CD4-positive, alpha-beta memory T cell (primary cell): ENCODE measurements around the gene MRTO4. TPM values are rescaled to one million over a fixed set of nuclear protein-coding genes. Genes with fewer than 3 reads are reported as not detected.
"Not testable (repeated sequence)": the region's sequence is repeated elsewhere in the genome, so short reads cannot be mapped to it uniquely, and the experiment has no call there.

Source experiments
- CTCF ChIA-PET: fragments of 350-600 bp; sonication (Branson Sonifier 250); formaldehyde crosslinking; loops from one replicate; lab custom pipeline; 2021; ENCODE audit warnings: inconsistent platforms; ENCODE audit not compliant: partially characterized antibody; lab: Charles Lee
- POLR2A ChIA-PET: fragments of 350-600 bp; sonication (Branson Sonifier 250); formaldehyde crosslinking; loops from one replicate; lab custom pipeline; 2021; ENCODE audit not compliant: partially characterized antibody; lab: Charles Lee
- DNase-seq, 5 donors: peaks; one replicate each; pipeline versions ENCODE4 v3.0.0 to v3.0.0-alpha.2; 2020 to 2022; ENCODE audit warnings: mixed read lengths in 1 of 5
- H3K27ac ChIP-seq: one replicate; pipeline ENCODE4 v1.7.0; 2013; ENCODE audit warnings: low read depth, low read length
- H3K27me3 ChIP-seq: 2 replicates; pipeline ENCODE4 v1.7.0; 2013; ENCODE audit warnings: mild to moderate bottlenecking, low read length, moderate library complexity; ENCODE audit not compliant: insufficient read depth
- H3K36me3 ChIP-seq: 2 replicates; pipeline ENCODE4 v1.7.0; 2013; ENCODE audit warnings: mild to moderate bottlenecking, low read length, moderate library complexity; ENCODE audit not compliant: insufficient read depth
- H3K4me1 ChIP-seq: 2 replicates; pipeline ENCODE4 v1.7.0; 2013; ENCODE audit warnings: mild to moderate bottlenecking, low read length, moderate library complexity; ENCODE audit not compliant: insufficient read depth
- H3K4me3 ChIP-seq, 2 donors: one replicate each; pipeline ENCODE4 v1.7.0; 2013; ENCODE audit warnings: low read length in 2 of 2, mild to moderate bottlenecking in 1 of 2
- H3K9me3 ChIP-seq, 2 donors: one replicate each; pipeline ENCODE4 v1.7.0; 2013; ENCODE audit warnings: low read length in 2 of 2, control low read depth in 1 of 2; ENCODE audit not compliant: control insufficient read depth in 1 of 2
- H3K27ac Mint-ChIP-seq, 7 donors: one replicate each; pipeline ENCODE4 v1.8.0; 2020 to 2021; ENCODE audit warnings: mixed read lengths in 7 of 7, mild to moderate bottlenecking in 6 of 7, inconsistent platforms in 3 of 7, moderate library complexity in 3 of 7
- H3K27me3 Mint-ChIP-seq, 2 donors: one replicate each; pipeline ENCODE4 v1.8.0; 2020 to 2021; ENCODE audit warnings: mixed read lengths in 2 of 2
- H3K36me3 Mint-ChIP-seq, 2 donors: one replicate each; pipeline ENCODE4 v1.8.0; 2020 to 2021; ENCODE audit warnings: mixed read lengths in 2 of 2, inconsistent platforms in 1 of 2, mild to moderate bottlenecking in 1 of 2
- H3K4me1 Mint-ChIP-seq, 4 donors: one replicate each; pipeline ENCODE4 v1.8.0; 2020 to 2021; ENCODE audit warnings: mixed read lengths in 4 of 4, mild to moderate bottlenecking in 1 of 4
- H3K4me3 Mint-ChIP-seq, 8 donors: one replicate each; pipeline ENCODE4 v1.8.0; 2020 to 2021; ENCODE audit warnings: mixed read lengths in 8 of 8, mild to moderate bottlenecking in 7 of 8, moderate library complexity in 6 of 8, inconsistent platforms in 3 of 8
- H3K9me3 Mint-ChIP-seq, 8 donors: one replicate each; pipeline ENCODE4 v1.8.0; 2020 to 2021; ENCODE audit warnings: mixed read lengths in 8 of 8, mild to moderate bottlenecking in 5 of 8, inconsistent platforms in 3 of 8, moderate library complexity in 1 of 8
- intact Hi-C: fragments of 100-400 bp; cut with micrococcal nuclease; formaldehyde crosslinking; loops from one replicate; pipeline ENCODE4 v1.15.1; 2023
- polyA plus RNA-seq, 2 donors: library from polyadenylated mRNA; unstranded; fragments of 300-500 nt; fragmentation: Illumina TruSeq; gene quantifications; one replicate each; pipeline ENCODE4 v1.2.3, GENCODE V29; 2021
- total RNA-seq, 2 experiments: library from RNA; stranded (reverse); gene quantifications; one replicate each; pipeline ENCODE4 v1.2.3, GENCODE V29; 2021

Gene MRTO4
- total and polyA plus RNA-seq, 4 experiments from 2014 or later = 14.1 to 23.7 (median 17.8) TPM

DNA sequence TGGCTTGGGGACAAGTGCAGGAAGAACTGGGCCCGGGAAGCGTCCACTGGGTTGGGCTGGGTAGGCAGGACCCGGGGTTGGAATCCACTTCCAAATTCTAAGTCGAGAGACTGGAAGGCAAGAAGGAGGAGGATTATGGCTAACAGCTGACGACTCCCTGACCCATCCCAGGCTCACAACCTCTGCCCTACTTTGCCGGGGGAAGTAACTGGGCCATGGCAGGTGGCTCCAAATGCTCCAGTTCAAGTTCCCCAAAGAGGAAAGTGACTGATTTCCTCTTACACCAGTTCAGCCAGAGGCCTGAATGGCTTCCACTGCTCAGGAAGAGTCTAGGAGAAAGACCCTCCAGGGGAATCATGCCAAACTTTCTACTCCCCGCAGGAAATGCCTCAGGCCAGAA lies 11.7 kb upstream of the MRTO4 start:
- no peaks in the 10 kb centered on the region for H3K27me3 ChIP-seq
- no peaks in the 10 kb centered on the region for H3K4me1 ChIP-seq
- POLR2A ChIA-PET = interaction anchor here (2.3 kb wide), 1 partner anchor 12 kb away, joined by 11 read pairs; the partner anchor contains the start of genes EMC1 and MRTO4
- intact Hi-C loops = loop anchor here (10.0 kb wide), 1 partner anchor 355 kb away; a partner anchor contains a TSS
- Mint-ChIP-seq H3K4me3 (no peak overlapping the region), H3K27ac (peak overlapping the region in 1 of 7 donors; percentile 23), H3K9me3 (peaks cover 0 to 2% (median 0%) of the 10 kb centered on the region in 8 donors), H3K4me1 (peaks cover 0 to 2% (median under 1%) of the 10 kb centered on the region in 4 donors), H3K27me3 (no peaks in the 10 kb centered on the region), H3K36me3 (peaks cover 56 to 81% of the 10 kb centered on the region in 2 donors)
- H3K36me3 ChIP-seq = peaks cover 81% of the 10 kb centered on the region
- CTCF ChIA-PET = interaction anchor here (0.9 to 3.5 kb wide), 4 partner anchors 9 to 60 kb away, joined by 3 to 21 read pairs (median 4); no protein-coding TSS in a partner anchor
- no peak overlapping the region for H3K27ac ChIP-seq
- DNase-seq = no peak
- no peaks in the 10 kb centered on the region for H3K9me3 ChIP-seq
- no peak overlapping the region for H3K4me3 ChIP-seq

DNA sequence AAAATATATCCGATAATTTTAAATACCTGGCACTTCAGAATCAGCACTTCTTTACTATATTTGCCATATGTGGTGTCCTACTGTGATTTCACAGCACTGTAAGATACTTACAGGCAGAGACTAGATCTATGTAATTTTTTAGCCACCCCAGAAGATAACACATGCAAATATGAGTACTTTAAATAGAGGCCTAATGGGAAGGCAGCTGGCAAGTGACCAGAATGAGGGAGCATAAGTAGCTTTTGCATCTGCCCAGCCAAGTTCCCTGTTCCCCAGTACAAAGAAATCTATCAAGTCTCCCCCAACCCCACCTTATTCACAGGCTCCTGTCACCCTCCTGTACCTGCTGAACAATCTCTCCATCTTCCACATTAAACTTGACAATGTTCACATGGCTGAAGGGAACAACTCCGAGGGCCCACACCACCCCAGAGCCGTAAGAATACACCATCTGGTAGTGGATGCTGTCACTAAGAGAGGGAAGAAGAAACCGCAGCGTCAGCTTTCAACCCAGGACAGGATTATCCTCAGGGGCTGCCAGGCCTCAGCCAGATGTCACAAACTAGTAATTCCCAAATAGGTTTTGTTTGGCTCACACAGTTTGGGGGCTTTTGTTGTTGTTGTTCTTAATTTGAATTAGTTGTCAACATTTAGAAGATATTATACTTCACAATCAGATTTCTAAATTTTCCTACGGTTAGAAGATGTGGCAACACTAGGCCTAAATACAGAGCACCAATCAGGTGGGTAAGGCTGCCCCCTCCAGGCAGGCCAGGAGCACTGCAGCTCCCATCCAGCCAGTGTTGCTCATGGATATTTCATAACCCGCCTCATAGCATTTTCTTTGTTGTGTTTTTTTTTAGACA lies 10.7 kb upstream of the MRTO4 start:
- Histone ChIP-seq H3K27ac (no peak overlapping the region), H3K4me3 (no peak overlapping the region), H3K4me1 (no peaks in the 10 kb centered on the region), H3K27me3 (no peaks in the 10 kb centered on the region), H3K9me3 (no peaks in the 10 kb centered on the region), H3K36me3 (peaks cover 80% of the 10 kb centered on the region)
- Mint-ChIP-seq H3K27me3 (no peaks in the 10 kb centered on the region), H3K4me3 (no peak overlapping the region), H3K36me3 (peaks cover 57 to 80% of the 10 kb centered on the region in 2 donors), H3K4me1 (peaks cover 0 to 2% (median under 1%) of the 10 kb centered on the region in 4 donors), H3K27ac (peak overlapping the region in 6 of 7 donors; percentile 36 to 91 (median 67)), H3K9me3 (peaks cover 0 to 2% (median 0%) of the 10 kb centered on the region in 8 donors)
- ChIA-PET POLR2A (interaction anchor here (0.6 to 2.3 kb wide), 5 partner anchors 11 to 245 kb away, joined by 3 to 11 read pairs (median 3); partner anchors contain the start of genes EMC1 and MRTO4), CTCF (interaction anchor here (0.7 to 3.5 kb wide), 12 partner anchors 8 to 357 kb away, joined by 3 to 21 read pairs (median 4); no protein-coding TSS in a partner anchor)
- DNase-seq = peak; percentile 62 to 67 (median 65)
- intact Hi-C loops = loop anchor here (1.0 to 10.0 kb wide), 2 partner anchors 62 to 354 kb away; a partner anchor contains a TSS

DNA sequence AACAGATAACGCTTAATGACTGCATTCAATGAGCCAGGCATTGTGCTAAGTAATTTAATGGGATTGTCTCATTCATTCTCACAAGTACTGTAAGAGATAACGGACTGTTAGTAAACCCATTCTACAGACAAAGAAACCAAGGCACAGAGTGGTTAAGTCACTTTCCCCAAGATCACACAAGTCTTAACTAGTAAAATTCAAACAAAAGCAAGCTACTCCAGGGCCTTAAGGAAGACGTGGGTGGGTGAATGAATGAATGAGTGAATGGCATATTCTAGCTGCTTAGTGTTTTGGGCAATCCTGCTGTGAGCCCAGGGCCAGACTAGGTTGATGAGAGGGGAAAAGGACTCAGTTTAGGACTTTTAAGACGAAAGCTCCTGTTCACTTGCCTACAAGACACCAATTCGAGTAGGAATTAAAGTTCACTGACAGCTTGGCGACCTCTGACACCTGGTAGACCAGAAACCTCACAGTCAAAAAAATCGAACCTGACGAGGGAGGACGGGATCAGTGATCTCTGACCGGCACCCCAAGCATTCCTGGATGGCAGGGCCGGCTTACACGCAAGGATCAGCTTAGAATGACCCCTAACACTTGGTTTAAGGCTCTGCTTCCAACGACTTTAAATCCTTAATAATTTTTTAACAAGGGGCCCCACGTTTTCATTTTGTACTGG lies 838 bp upstream of the MRTO4 start:
- no peak for DNase-seq
- H3K36me3 ChIP-seq = peaks cover 5% of the 10 kb centered on the region
- H3K27me3 ChIP-seq = no peaks in the 10 kb centered on the region
- H3K9me3 ChIP-seq = no peaks in the 10 kb centered on the region
- H3K4me3 ChIP-seq = peak overlapping the region; percentile 87 to 96
- Mint-ChIP-seq H3K27ac (peak overlapping the region; percentile 92 to 96 (median 95)), H3K9me3 (no peaks in the 10 kb centered on the region), H3K27me3 (no peaks in the 10 kb centered on the region), H3K36me3 (peaks cover 0 to 17% of the 10 kb centered on the region in 2 donors), H3K4me3 (peak overlapping the region; percentile 90 to 97 (median 94)), H3K4me1 (peaks cover 15 to 42% (median 24%) of the 10 kb centered on the region in 4 donors)
- peak overlapping the region; percentile 89 for H3K27ac ChIP-seq
- H3K4me1 ChIP-seq = peaks cover 42% of the 10 kb centered on the region
- intact Hi-C loops = loop anchor here (1.0 to 5.0 kb wide), 3 partner anchors 40 to 237 kb away; partner anchors contain the start of genes AKR7A2, CAPZB, SLC66A1 and UBR4
- ChIA-PET CTCF (interaction anchor here (0.8 to 1.6 kb wide), 3 partner anchors 332 to 412 kb away, joined by 3 to 4 read pairs (median 4); no protein-coding TSS in a partner anchor), POLR2A (interaction anchor here (0.6 to 2.3 kb wide), 13 partner anchors 10 to 410 kb away, joined by 3 to 15 read pairs (median 5); partner anchors contain the start of genes AKR7A2, NBL1, SLC66A1 and UBR4)

DNA sequence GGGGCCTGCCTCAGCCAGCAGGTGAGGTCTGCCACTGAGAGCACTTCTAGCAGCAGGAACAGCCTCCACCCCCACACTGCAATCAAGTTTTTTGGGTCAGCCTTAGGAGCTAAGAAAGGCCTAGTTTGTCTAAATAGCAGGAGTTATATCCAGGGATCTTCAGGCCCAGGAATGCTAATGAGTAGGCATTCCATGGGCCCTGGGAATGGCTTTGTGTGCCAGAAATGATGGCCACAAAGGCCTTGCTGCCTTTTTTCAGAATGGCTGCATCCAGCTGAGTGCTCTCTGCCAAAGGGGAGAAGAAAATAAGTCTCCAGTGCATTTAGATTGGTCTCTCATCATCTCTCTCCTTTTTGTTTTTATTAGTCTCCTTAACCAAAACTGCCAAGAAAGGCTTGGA lies 2.8 kb downstream of the MRTO4 start:
- Mint-ChIP-seq H3K27ac (no peak overlapping the region), H3K4me3 (no peak overlapping the region), H3K36me3 (peaks cover 18 to 41% of the 10 kb centered on the region in 2 donors), H3K9me3 (no peaks in the 10 kb centered on the region), H3K4me1 (peaks cover 15 to 42% (median 27%) of the 10 kb centered on the region in 4 donors), H3K27me3 (no peaks in the 10 kb centered on the region)
- ChIA-PET POLR2A (no interaction called here), CTCF (no interaction called here)
- Histone ChIP-seq H3K27me3 (no peaks in the 10 kb centered on the region), H3K27ac (no peak overlapping the region), H3K4me1 (peaks cover 40% of the 10 kb centered on the region), H3K9me3 (no peaks in the 10 kb centered on the region), H3K4me3 (no peak overlapping the region), H3K36me3 (peaks cover 38% of the 10 kb centered on the region)
- intact Hi-C loops = loop anchor here (5.0 kb wide), 1 partner anchor 233 kb away; the partner anchor contains the start of gene CAPZB
- DNase-seq = no peak

DNA sequence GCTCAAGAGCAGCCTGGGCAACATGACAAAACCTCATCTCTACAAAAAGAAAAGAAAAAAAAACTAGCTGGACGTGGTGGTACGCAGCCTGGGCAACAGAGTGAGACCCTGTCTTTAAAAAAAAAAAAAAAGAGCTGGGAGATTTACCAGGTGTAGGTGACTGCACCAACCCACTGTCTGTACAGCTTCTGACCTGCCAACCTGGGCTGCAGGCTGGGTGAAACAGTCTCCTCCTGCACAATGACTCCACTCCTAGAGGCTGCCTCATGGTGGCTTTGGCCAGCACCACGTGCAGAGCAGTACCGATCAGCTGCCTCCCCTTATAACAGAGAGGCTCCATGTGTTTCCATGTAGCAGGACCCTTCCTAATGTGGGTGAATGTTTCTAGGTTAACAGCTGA lies 3.7 kb downstream of the MRTO4 start:
- Mint-ChIP-seq H3K4me1 (peaks cover 14 to 40% (median 25%) of the 10 kb centered on the region in 4 donors), H3K9me3 (no peaks in the 10 kb centered on the region), H3K27ac (peak overlapping the region in 1 of 7 donors; percentile 35), H3K4me3 (no peak overlapping the region), H3K36me3 (peaks cover 18 to 46% of the 10 kb centered on the region in 2 donors), H3K27me3 (no peaks in the 10 kb centered on the region)
- Histone ChIP-seq H3K27me3 (no peaks in the 10 kb centered on the region), H3K4me1 (peaks cover 32% of the 10 kb centered on the region), H3K27ac (no peak overlapping the region), H3K9me3 (no peaks in the 10 kb centered on the region), H3K36me3 (peaks cover 46% of the 10 kb centered on the region), H3K4me3 (no peak overlapping the region)
- ChIA-PET POLR2A (no interaction called here), CTCF (interaction anchor here (1.3 to 1.4 kb wide), 2 partner anchors 13 to 407 kb away, joined by 3 to 5 read pairs; no protein-coding TSS in a partner anchor)
- no peak for DNase-seq
- intact Hi-C loops = no loop called here

DNA sequence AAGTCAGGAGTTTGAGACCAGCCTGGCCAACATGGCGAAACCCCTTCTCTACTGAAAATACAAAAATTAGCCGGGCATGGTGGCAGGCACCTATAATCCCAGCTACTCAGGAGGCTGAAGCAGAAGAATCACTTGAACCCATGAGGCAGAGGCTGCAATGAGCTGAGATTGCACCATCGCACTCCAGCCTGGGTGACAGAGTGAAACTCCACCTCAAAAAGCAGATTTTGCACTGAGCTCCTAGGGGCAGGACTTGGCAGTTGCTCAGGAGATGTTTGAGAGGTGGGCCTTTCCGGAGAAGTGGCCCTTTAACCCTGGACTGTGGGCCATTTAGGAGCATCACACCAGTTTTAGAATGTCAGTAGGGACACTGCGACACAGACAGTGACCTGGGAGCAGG lies 4.7 kb downstream of the MRTO4 start:
- not testable (repeated sequence) for H3K27ac Mint-ChIP-seq

More for the DNA sequence above, 4.7 kb downstream of the MRTO4 start:
- H3K27me3 ChIP-seq, DNase-seq, H3K27me3 Mint-ChIP-seq, H3K9me3 ChIP-seq, H3K4me3 ChIP-seq, POLR2A ChIA-PET, intact Hi-C loops, H3K4me3 Mint-ChIP-seq, H3K9me3 Mint-ChIP-seq, H3K27ac ChIP-seq: not testable (repeated sequence)
- H3K4me1 ChIP-seq = peaks cover 24% of the 10 kb centered on the region
- H3K36me3 ChIP-seq = peaks cover 53% of the 10 kb centered on the region
- Mint-ChIP-seq H3K4me1 (peaks cover 7 to 30% (median 17%) of the 10 kb centered on the region in 4 donors), H3K36me3 (peaks cover 18 to 48% of the 10 kb centered on the region in 2 donors)
- CTCF ChIA-PET = interaction anchor here (1.4 kb wide), 1 partner anchor 14 kb away, joined by 5 read pairs; no protein-coding TSS in a partner anchor
